HepG2 (cell line): ENCODE measurements around the gene S1PR2.

Source experiments
- CTCF ChIP-seq: sonication (generic); formaldehyde crosslinking; IDR thresholded peaks from 2 replicates; pipeline ENCODE4 v1.5.0; 2020; ENCODE audit warnings: mild to moderate bottlenecking, missing genetic modification reagents, moderate library complexity
- DNMT1 ChIP-seq: sonication (generic); formaldehyde crosslinking; IDR thresholded peaks from 2 replicates; pipeline ENCODE4 v1.5.1; 2020; ENCODE audit warnings: mild to moderate bottlenecking, missing genetic modification reagents
- E2F5 ChIP-seq: sonication (generic); formaldehyde crosslinking; conservative IDR thresholded peaks from 2 replicates; pipeline ENCODE4 v1.4.0; 2020; ENCODE audit warnings: missing genetic modification reagents
- FOXK1 ChIP-seq: sonication (generic); formaldehyde crosslinking; IDR thresholded peaks from 2 replicates; pipeline ENCODE4 v1.4.0; 2020; ENCODE audit warnings: low read depth, missing genetic modification reagents, borderline replicate concordance
- JUN ChIP-seq: sonication (generic); formaldehyde crosslinking; IDR thresholded peaks from 2 replicates; pipeline ENCODE4 v1.4.0; 2020; ENCODE audit warnings: mild to moderate bottlenecking, missing genetic modification reagents
- POLR2A ChIP-seq, 2 experiments: IDR thresholded peaks; 2 replicates each; pipeline ENCODE4 v1.6.1; 2011; ENCODE audit warnings: low read depth in 2 of 2, low read length in 2 of 2, mild to moderate bottlenecking in 1 of 2, moderate library complexity in 1 of 2; ENCODE audit not compliant: insufficient read depth in 1 of 2
- POLR2AphosphoS5 ChIP-seq: IDR thresholded peaks from 2 replicates; pipeline ENCODE4 v1.6.1; 2012; ENCODE audit warnings: low read depth, low read length
- TAF1 ChIP-seq: sonication (generic); formaldehyde crosslinking; IDR thresholded peaks from 2 replicates; pipeline ENCODE4 v1.4.0; 2020; ENCODE audit warnings: missing genetic modification reagents
- ZNF704 ChIP-seq: sonication (generic); formaldehyde crosslinking; IDR thresholded peaks from 2 replicates; pipeline ENCODE4 v1.8.1; 2023; ENCODE audit warnings: mild to moderate bottlenecking, inconsistent platforms, moderate library complexity, missing genetic modification reagents, borderline replicate concordance
- ZNF740 ChIP-seq: sonication (generic); formaldehyde crosslinking; IDR thresholded peaks from 2 replicates; pipeline ENCODE4 v1.4.0; 2020; ENCODE audit warnings: missing genetic modification reagents

- TF ChIP-seq FOXK1 (CRISPR knock-in tag) (no peak), TAF1 (CRISPR knock-in tag) (no peak), E2F5 (CRISPR knock-in tag) (no peak), POLR2A (IDR thresholded peaks at IDR 0.05; ENCODE audit: insufficient read depth in 1 of 2, low read depth in 2 of 2, low read length in 2 of 2) (no peak), POLR2AphosphoS5 (no peak), ZNF740 (CRISPR knock-in tag) (no peak), CTCF (no peak), JUN (CRISPR knock-in tag) (no peak), ZNF704 (CRISPR knock-in tag) (no peak), DNMT1 (CRISPR knock-in tag) (no peak)
Measured at GRCh38 chr19:10201176-10201575, 30.0 kb downstream of the S1PR2 start.
